CD4-positive, alpha-beta T cell treated with Interleukin-15 for 1 hour (primary cell): ENCODE measurements around the gene MVB12B.

Source experiments
- DNase-seq: peaks from one replicate; pipeline ENCODE4 v3.0.0-alpha.2; 2020

Gene MVB12B

DNA sequence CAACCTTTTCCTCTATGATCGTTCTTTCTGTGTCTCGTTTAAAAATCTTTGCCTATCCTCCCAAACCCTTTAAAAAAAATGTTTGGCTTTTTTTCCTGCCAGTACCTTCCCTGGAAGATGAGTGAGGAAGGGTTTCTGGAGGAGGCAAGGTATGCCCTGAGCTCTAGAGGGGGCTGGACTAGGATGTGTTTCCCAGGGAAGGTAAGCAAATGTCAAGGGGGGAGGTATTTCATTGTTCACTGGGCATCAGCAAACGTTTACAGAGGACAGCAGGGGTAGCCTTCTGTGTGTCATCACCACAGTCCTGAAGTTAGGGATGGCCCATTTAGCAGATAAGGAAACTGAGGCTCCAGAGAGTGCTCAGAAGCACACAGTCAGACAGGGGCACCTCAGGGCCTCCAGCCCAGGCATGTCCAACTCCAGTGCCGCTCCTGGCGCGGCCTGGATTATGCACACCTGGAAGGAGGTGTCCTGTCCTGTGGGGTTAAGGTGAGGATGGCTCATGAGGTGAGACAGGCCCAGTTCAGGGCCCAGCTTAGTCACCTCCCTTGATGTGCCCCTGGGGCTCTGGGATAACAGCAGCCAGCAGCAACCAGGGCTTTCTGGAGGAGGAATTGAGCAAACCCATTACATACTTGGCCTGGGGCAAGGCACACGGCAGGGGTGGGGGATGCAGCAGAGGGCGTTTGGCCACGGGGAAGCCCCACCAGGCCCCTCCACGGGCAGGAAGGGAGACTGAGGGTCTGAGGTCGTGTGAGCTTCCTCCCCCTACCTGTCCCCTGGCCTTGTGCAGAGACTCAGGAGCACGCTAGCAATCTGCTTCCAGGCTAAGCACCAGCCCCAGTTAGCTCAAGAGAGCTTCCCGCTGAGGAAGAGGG lies 186.8 kb downstream of the MVB12B start:
- DNase-seq, result no peak

DNA sequence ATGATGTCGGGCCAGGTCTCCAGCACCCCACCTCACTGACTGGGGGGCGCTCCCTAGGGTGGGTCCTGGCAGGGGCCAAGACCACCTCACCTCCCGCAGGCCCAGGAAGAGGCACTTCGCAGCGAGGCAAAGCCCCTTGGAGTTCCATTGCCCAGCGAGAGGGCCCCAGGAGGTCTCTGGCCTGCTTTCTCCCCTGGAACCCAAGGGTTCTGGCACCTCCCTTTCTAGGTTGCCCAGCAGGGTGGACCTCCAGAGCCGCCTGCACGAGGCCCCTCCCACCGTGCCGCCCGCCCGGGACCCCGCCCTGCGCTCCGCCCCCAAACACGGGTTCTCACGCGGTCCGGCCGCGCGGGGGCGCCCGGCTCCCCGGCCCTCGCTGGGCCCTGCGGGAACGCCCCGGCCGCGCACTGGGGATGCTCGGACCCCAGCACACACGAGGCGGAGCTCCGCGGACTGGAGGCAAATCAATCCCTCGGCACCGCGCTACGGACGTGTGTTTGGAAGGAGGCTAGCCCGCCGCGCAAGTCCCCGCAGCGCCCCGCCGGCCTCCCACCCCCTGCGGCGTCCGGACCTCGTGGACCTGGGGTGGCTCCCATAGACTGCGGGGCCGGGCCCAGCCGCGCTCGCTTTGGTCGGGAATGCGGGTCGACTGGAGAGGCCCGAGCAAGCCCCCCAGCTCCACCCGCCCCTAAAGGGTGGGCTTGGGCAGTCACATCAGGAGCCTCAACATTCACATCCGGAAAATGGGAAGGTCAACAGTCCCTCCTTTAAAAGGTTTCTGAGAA lies 187.6 kb downstream of the MVB12B start:
- peak; percentile 71 for DNase-seq

DNA sequence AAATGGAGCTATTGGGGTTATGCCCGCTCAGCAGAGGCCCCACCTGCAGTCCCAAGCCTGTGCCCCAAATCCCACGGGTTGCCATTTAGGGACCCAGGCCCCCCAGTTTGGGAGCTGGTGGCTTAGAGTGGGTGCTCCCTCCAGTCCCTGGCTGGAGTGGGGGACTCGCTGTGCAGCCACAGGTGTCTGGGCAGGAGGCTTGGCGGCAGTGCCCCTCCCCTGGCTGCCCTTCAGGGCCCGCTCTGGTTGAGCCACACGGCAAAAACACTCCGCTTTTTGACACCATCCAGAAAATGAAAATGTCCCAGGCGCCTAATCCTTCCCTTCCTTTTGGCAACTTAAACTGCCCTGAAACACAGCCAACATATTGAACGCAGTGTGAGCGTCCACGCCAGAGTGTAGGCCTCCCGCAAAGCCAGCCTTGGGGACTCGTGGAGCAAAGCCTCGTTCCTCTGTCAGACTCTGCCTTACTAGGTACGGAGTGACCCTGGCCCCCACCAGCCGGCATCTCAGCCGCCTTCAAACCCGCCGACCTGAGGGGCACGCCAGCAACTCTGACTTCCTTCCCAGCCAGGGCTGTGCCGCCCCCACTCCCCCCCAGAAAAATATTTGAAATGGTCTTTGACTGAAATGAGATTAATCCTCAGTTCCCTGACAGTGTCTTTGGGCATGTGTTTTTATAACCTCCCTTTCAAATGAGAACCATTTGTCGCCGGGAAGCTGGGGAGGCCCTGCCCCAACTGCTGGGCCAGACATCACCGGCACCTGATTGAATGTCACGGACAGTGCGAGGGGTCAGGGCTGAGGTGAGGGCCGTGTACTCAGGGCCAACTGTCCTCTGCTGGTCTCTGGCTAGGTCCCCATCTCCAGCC lies 188.6 kb downstream of the MVB12B start:
- DNase-seq, result no peak

DNA sequence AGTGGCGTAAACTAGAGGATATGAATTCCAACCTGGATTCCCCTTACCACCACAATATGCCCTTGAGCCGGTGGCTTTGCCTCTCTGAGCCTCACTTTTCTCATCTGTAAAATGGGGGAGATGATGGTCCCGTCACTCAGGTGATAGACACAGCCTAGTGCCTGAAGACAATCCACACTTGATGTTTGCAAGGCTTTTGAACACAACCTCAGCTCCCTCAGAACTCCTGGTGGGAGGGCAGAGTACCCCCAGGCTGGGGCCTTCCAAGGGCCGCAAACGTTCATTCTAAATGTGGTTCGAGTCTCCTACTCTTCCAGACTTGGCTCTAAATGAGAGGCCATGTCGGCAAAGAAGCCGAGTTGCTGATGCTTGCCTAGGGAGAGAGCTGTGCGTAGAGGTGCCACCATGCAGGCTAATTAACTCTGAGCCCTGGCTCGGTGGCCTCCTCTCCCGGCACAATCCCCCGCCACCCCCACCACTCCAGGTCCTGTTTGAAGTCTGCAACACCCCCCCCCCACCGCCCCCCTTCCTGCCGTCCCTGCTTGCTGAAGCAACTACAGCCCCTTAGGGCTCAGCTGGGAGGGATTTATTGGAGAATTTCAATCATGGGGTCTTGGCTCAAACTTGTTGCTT lies 189.4 kb downstream of the MVB12B start:
- DNase-seq, result no peak

DNA sequence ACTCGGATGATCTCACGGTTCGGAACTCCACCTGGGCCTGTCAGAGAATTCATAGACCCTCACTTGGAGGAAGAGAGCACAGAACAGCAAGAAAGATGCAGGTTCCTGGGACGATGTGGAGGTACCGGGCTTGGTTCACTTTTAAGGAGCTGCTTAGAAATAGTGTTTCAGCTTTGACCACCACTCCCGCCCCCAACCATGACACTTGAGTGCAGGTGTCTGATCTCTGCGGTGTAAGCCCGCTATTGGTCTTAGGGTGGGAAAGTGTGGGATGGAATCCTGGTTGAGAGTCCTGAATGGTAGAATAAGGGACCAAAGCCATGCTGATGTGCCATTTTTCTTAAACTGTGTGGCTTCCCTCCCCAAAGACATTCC lies 189.9 kb downstream of the MVB12B start:
- no peak for DNase-seq

DNA sequence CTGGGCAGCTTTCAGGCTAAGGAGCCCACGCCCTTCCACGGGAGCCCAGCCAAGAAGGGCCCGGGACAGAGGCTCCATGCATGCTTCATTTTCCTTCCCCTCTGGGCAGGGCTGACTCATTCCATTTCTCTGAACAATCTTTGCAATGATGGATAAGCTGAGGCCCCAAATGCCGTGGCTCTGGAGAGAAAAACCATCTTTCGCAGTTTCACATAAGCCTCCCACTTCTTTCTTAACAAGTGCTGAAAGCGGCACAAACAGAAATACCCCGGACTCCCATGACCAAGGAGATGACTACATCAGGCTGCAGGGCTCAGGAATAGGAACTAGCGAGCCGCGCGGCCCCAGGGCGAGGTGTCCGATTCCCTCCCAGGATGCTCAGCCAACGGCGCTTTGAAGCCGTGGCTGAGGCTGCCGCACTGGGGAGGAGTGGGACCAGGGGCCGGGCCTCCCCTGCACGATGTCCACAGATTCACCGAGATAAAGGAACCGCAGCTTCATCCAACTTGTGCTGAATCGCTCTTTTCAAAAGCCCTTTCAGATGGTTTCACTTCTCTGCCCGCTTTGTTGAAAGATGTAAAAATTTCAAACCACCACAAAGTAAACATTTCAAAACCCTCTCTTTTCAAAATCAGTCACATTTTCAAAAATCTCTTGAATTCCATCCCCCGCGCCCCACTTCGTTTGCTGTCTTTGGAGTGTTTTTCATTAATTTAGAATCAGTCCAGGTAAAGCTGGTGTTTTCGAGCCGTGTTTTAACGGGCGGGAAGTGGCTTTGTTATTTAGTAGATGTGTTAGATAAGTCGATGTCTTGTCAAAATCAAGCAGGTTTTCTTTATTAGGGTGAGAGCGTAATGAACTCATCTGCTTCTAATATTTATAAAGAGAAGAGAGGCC lies 190.6 kb downstream of the MVB12B start:
- peak; percentile 41 for DNase-seq

DNA sequence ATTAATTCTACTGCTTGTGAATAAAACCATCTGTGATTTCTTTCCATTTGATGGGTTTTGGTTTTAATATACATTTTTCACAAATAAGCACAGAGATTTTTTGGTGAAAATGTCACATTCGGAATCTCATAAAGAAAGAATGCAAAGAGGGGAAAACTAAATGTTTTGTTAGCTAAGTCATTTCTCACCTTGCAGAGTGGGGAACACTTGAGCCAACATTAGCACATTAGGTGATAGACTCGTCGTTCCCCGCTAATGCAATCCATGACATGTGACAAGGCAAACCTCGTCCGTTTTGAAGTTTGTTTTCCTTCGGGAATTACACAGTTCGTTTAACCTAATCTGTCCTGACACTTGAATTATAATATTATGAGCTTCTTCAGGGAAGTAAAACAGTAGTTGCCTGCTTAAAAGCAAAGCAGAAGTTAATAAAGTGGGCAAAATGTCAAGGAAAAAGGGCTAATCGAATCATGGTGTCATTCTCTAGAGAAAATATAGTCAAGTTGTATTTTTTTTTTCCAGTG lies 191.3 kb downstream of the MVB12B start:
- no peak for DNase-seq

DNA sequence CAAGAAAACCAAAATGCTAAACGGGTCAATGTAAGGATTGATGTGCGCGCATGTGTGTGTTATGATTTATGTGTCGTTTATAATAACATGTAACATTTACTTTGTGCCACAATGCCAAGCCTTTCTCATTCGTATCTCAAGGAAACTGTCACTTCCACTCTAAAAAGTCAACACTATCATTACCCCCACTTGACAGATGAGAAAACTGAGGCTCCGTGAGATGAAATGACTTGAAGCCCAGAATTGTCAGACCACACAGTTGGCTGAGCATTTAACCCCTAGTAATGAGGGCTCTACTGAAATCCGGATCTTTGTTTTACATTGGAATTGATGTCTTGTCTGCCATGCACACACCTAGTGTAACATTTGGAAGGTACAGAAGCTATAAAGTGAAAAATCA lies 192.1 kb downstream of the MVB12B start:
- DNase-seq, result no peak

DNA sequence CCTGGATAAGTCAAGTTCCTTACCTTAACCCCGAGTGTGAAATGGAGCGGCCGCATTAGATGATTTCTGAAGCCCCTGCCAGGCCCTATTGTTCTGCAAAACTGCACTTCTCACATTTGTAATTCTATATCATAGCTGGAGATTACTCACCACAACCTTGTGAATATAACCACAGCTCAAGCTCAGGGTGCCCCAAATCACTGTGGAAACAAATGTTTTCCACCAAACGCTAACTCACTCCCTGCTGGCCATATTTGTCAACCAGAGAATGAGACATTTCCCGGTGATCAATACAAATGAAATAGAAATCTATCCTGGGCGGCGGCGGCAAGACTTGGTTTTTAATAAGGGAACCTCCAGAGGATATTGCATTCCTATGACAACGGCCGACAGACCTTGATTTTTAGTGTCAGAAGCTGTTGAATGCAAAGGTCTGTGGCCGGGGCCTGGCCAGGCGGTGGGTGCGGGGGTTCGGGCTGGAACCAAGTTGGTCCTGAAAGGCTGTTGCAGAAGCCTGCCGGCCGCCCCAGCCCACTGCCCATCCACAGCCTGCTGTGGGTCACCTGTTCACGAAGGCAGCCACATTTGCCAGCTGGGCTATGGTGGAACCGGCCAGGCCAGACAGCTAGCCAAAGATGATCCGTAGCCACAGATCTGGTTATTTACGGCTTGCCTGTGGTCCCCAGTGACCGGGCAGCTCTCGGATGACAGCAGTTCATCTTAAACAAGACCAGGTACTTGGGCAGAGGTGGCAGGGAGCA lies 193.2 kb downstream of the MVB12B start:
- DNase-seq, result no peak

DNA sequence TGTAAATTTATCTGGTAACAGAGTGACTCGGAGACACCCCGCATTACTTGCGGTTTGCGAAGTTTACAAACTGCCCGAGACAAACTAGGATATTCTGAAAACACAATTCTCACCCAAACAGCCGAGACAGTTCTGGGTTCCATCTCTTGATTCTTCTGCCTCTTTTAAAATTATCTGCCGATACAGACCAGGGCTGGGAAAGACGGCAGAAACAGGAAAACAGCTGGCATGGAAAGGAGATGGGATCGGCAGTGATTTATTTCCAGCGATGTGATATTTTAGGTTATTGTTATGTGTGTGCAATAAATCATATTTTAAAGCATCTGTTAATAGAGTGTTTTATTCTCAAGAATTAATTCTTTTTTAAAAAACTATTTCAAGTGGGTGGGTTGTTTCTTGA lies 193.8 kb downstream of the MVB12B start:
- no peak for DNase-seq

DNA sequence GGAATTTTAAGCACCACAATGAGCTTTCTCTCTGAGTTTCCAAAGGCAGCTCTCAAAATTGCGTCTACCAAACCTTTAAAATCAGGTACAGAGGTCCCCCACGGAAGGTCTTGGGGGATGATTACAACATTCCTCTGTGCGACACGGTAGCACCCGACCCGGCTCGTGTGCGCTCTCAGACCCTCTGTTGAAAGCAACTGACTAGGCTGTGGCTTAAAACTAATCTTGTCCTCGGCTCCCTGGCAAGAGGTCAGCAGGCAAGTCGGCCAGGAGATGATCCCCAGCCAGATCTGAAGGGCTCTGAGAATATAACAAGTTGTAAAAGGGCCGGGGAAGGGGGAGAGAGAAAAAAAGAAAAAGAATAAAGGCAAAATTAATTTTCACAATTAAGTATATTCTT lies 194.5 kb downstream of the MVB12B start:
- DNase-seq, result no peak

DNA sequence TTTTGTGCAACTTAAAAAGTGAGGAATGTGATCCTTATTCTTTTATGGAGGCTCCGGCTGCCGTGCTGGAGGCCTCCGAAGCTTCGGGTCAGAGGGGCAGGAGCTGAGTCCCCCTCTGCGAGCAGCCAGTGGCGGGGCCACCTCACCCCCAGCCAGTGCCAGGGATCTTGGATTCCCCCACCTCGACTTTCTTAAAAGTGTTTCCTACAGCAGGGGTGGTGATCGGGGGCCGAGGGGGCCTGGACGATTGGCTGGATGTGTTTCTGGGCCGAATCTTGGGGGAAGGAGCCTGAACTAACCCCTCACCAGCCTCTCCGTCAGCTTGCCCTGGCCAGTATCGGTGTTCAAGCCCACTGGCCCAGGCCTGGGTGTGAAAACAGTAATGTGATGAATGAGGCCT lies 194.9 kb downstream of the MVB12B start:
- no peak for DNase-seq

DNA sequence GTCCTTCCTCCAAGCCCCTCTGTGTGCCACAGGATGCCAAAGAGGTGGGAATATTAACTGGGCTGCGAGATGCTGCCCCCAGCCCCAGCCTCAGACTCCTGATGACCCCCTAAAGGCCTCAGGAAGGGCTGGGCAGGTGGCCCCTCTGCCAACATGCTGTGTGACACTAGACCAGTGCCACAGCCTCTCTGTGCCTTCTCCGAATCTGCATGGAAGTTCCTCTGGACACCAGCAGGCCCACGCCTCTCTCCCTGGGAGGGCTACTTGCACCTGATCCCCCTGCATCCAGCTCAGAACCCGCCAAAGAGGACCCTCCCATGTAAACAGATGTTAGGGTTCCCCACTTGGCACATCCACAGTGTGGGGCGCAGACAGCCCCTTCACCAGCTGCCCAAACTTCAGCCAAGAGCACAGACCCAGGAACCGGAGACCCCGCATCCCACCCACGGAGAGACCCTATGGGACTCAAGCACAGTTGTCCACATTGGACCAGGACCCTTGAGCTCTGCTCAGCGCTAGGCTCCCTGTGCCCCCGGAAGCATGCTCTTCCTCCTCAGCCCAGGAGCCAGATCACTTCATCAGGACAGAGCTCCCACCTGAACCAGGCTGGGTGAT lies 195.5 kb downstream of the MVB12B start:
- no peak for DNase-seq

DNA sequence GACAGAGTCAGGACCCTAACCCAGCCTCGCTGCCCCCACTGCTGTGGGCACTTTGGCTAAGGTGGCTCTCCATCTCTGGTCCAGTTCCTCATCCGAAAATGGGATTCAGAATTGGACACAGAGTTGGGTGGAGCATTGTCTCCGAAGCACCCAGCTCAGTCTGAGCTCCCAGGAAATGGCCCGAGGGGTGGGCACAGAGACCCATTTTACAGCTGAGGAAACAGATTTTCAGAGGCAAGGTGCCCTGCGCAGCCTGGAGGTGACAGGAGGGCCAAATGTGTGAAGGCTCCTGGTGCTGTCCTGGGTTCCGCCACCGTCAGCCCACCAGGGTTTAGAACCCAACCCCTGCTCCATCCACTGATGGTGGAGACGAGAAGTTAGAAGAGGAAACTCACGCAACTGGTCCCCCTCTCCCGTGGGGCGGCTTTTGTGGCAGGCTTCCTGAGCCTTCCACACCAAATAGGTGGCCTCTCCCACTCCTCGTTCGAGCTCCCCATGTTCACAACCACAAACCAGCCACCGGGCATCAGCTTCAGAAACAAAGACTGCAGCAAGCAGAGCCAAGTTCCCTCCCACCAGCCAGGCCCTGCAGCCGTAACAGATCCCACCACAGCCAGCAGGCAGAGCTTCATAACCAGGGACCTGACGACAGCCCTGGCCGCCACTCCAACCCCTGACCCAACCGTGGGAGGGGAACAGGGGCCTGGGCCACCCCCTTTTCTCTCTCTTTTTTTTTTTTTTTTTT lies 196.2 kb downstream of the MVB12B start:
- no peak for DNase-seq

DNA sequence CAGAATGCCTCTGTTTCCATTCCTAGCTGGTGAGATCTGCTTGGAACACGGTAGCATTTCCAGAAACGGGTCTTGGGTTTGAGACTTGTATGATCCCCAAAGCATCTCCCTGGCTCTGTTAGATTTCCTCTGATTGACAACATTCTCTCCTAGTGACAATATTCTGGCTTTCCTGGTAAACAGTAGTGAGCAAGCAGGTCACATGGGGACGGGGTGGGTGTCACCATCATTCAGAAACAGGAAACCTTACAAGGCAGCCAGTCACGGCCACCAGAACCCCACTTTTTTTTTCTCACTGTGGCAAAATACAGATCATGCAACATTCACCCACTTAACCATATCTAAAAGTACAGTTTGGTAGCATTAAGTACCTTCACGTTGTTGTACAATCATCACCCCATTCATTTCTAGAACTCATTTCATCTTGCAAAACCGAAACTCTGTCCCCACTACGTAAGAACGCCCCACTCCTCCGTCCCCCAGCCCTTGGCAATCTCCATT lies 197.0 kb downstream of the MVB12B start:
- DNase-seq, result peak; percentile 31

DNA sequence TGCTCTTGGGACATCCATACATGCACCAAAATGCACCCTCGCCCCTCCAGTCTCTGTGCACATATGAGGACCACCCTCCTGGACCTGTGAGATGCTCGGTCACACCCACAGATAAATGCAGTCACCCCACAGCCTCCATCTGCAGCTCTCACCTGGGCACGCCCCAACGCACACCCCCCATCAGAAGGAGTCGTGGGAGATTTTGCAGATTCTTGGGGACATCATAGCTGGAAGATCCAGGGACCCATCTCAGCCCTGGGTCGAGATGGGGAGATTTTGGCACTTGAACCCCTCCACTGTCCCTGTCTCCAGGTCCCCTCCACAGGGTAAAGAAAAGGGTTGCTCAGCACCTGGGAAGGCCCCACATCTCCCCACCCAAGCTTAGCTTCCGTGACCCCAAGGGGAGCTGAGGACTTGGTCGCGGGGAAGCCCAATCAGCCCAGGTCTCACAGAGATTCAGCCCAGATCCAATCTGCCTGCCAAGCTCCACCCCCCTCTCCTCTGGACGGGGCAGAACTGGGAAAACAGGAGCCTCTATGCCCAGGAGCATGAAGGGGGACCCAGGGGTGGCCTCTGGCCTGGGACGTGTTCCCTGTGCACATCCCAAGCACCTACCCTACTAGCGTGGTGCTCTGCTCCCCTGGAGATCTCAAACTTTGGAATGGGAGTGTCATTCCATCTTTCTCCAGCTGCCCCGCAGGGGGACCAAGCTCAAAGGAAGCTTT lies 197.9 kb downstream of the MVB12B start:
- DNase-seq, result no peak

DNA sequence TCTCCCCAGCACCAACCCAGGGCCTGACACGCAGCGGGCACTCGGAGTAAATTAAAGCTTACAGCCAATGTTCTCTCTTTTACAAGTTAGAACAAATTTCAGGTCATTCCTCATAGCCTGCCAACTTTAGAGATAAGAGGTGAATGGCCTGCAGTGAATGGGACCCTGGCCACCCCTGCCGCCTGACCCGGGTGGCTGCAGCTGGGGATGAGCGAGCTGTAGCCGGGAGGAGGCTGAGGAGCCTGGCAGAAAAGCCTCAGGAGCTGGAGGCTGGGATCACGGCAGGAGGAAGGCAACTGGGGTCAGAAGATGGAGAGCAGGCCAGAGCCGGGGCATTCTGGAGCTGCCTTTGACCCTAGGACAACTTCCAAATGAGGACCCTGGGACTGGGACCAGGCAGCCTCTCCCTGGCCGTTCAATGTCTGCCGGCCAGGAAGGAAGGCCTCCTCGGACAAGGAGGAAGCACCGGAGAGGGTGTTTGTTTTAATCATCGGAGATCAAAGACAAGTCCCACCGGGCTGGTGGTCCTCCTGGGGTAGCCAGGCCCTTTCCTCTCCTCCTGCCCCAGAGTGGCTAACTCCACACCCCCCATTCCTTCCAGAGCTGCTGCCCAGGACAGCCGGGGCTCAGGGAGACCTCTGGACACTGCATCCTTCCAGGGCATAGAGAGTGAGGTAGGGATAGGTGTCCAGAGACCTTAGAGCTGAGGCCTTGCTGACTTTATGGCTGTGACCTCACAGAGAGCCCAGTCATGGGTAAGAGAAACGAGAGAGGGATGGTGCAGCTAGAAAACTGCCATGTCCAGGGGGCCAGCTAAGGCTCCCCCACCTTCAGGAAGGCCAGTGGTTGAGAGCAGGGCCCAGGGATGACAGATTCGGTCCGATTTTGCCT lies 199.8 kb downstream of the MVB12B start:
- DNase-seq, result no peak
